ENCODE results near the gene CHN1. TPM values are rescaled to one million over a fixed set of nuclear protein-coding genes. Genes with fewer than 3 reads are reported as not detected.

Gene CHN1
- total and polyA plus RNA-seq, 12 donors: 7.6 to 40.0 (median 21.8) TPM

GRCh38 chr2:174802459-174802858 is 202.7 kb downstream of the CHN1 start:
- no peak overlapping the region for H3K27ac ChIP-seq
- no peaks in the 10 kb centered on the region for H3K9me3 ChIP-seq (replicated peaks in 1 of 3)
- DNase-seq: no peak
- no peak for TF ChIP-seq POLR2A (IDR thresholded peaks at IDR 0.05)
- TF ChIP-seq, protein P1, sequence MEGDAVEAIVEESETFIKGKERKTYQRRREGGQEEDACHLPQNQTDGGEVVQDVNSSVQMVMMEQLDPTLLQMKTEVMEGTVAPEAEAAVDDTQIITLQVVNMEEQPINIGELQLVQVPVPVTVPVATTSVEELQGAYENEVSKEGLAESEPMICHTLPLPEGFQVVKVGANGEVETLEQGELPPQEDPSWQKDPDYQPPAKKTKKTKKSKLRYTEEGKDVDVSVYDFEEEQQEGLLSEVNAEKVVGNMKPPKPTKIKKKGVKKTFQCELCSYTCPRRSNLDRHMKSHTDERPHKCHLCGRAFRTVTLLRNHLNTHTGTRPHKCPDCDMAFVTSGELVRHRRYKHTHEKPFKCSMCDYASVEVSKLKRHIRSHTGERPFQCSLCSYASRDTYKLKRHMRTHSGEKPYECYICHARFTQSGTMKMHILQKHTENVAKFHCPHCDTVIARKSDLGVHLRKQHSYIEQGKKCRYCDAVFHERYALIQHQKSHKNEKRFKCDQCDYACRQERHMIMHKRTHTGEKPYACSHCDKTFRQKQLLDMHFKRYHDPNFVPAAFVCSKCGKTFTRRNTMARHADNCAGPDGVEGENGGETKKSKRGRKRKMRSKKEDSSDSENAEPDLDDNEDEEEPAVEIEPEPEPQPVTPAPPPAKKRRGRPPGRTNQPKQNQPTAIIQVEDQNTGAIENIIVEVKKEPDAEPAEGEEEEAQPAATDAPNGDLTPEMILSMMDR (IDR thresholded peaks at IDR 0.05): no peak
- WGBS, 4 donors: 89 to 93% (median 91%) methylated on average over 4 of the region's 4 CpGs
- no peaks in the 10 kb centered on the region for H3K4me1 ChIP-seq (replicated peaks in 1 of 2)
- H3K4me3 ChIP-seq: no peak overlapping the region
- no peaks in the 10 kb centered on the region for H3K27me3 ChIP-seq
- H3K36me3 ChIP-seq (replicated peaks in 1 of 2): no peaks in the 10 kb centered on the region
- intact Hi-C loops (cut with DNase I): no loop called here

DNA sequence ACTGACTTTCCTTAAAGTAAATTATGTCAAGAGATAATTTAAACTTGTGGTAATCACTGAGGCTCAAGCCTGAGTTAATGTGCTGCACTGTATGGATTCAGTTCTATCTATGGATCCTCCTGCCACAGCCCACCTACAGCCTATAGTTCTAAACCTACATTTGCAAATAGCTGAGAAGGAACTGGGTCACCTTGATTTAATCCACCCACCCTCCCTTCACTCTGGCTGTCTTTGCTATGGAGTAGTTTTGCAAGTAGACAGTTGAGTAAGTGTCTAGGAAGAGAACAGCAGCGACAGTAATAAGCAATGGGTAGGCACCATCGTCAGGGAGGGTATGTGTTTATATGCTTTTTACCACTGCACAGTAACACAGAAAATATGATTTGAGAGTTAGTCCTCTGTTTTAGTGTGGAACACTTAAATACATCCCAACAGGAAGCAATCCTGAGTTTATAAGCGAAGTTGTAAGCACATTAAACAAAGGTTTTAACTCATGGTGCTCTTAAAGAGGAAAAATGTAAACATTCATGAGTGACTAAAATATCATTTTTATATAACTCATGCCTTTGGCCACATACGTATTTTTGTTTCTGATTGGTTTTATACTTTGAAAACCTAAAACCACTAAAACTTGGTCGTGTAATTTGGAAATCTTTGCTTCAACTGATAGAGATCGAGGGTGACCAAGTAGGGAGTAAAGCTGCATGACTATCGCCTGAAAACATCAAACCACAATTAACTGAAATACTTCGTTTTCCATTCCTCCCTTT is 204.6 kb downstream of the CHN1 start:
- Histone ChIP-seq H3K4me3 (no peak overlapping the region), H3K27me3 (no peaks in the 10 kb centered on the region), H3K36me3 (replicated peaks in 1 of 2) (no peaks in the 10 kb centered on the region), H3K4me1 (replicated peaks in 1 of 2) (no peaks in the 10 kb centered on the region), H3K9me3 (replicated peaks in 1 of 3) (no peaks in the 10 kb centered on the region), H3K27ac (no peak overlapping the region)
- no peak for DNase-seq
- intact Hi-C loops (cut with DNase I): no loop called here
- 92 to 94% (median 93%) methylated on average over 8 of the region's 8 CpGs for WGBS, 4 donors
- no peak for TF ChIP-seq POLR2A (IDR thresholded peaks at IDR 0.05)

DNA sequence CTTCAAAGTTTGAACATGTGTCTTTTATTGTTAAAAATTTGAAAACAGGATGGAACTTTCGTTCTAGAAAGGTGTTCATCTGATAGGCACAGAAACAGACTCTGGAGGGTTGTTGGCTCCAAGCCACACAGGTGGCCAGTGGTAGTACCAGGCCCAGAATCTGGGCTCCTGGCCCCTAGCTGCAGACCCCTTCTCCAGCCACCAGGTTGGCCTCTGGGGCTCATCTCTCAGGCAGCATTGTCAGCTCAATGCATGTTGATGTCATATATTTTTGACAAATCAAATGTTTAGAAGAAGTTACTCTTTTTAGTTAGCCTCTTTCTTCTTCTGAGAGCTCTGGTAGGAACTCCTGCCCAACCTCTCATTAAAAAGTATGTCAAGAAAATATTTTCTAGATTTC is 206.4 kb downstream of the CHN1 start:
- 58 to 100% (median 93%) methylated on average over 1 of the region's 1 CpG for WGBS, 4 donors
- Histone ChIP-seq H3K27me3 (no peaks in the 10 kb centered on the region), H3K27ac (no peak overlapping the region), H3K4me1 (replicated peaks in 1 of 2) (no peaks in the 10 kb centered on the region), H3K4me3 (no peak overlapping the region), H3K9me3 (replicated peaks in 1 of 3) (no peaks in the 10 kb centered on the region), H3K36me3 (replicated peaks in 1 of 2) (no peaks in the 10 kb centered on the region)
- DNase-seq: no peak
- intact Hi-C loops (cut with DNase I): no loop called here
- TF ChIP-seq, protein P1 (IDR thresholded peaks at IDR 0.05): no peak
- no peak for TF ChIP-seq POLR2A (IDR thresholded peaks at IDR 0.05)

DNA sequence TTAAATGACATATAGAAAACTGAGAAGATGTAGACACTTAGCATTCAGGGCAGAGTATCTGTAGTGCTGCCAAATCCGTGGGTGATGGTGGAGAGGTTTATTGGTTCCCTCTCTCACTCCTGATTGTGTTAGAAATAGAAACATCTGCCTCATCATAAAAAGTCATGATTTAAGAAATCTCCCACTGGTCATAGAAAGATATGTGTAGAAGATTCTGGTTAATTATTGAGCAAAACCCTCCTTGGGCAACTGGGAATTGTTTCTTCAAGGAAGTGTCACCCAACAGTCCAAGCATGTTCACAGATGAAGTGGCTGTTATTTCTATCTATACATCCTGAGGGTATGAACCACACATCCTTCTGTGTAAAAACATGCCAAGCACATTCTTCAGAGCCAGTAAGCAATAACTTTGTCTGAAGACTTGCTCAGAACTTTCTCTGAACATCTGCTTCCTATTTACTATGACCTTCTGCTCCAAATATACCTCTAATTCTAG is 207.4 kb downstream of the CHN1 start:
- no peaks in the 10 kb centered on the region for H3K36me3 ChIP-seq (replicated peaks in 1 of 2)
- H3K27me3 ChIP-seq: no peaks in the 10 kb centered on the region
- H3K4me1 ChIP-seq (replicated peaks in 1 of 2): no peaks in the 10 kb centered on the region
- TF ChIP-seq, protein P1 (IDR thresholded peaks at IDR 0.05): no peak
- TF ChIP-seq POLR2A (IDR thresholded peaks at IDR 0.05): no peak
- no peaks in the 10 kb centered on the region for H3K9me3 ChIP-seq (replicated peaks in 1 of 3)
- no peak for DNase-seq
- intact Hi-C loops (cut with DNase I): no loop called here
- H3K4me3 ChIP-seq: no peak overlapping the region
- 70 to 85% (median 75%) methylated on average over 1 of the region's 1 CpG for WGBS, 4 donors
- H3K27ac ChIP-seq: no peak overlapping the region

DNA sequence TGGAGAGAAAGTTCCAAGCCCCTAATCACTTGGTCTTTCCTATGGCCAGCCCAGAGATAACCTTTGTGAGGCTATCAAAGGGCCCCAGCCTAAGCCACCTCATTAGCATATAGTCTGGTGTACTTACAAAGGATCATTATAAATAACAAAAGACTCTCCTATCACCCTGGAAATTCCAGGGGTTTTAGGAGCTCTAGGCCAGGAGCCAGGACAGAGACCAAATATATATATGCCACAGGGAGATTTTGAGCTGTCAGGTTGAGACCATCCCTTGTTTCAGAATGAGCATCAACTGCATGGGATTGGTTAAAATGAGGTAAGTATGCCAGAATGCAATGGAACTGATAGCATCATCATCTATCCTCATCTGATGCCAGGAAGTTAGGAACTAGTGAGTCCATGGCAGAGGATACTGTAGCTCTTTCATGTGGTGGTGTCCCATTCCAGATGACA is 208.8 kb downstream of the CHN1 start:
- TF ChIP-seq, protein P1 (IDR thresholded peaks at IDR 0.05): no peak
- TF ChIP-seq POLR2A (IDR thresholded peaks at IDR 0.05): no peak

More for the DNA sequence above, 208.8 kb downstream of the CHN1 start:
- DNase-seq: no peak
- Histone ChIP-seq H3K36me3 (replicated peaks in 1 of 2) (no peaks in the 10 kb centered on the region), H3K4me1 (replicated peaks in 1 of 2) (no peaks in the 10 kb centered on the region), H3K9me3 (replicated peaks in 1 of 3) (no peaks in the 10 kb centered on the region), H3K27ac (no peak overlapping the region), H3K27me3 (no peaks in the 10 kb centered on the region), H3K4me3 (no peak overlapping the region)
- intact Hi-C loops (cut with DNase I): no loop called here
